Hepatic stellate cell (primary cell): ENCODE data around the gene ABCC1.
A peak's percentile ranks its signal among the peaks of the same experiment; 100 is the strongest.

Source experiments
- DNase-seq: peaks from one replicate; pipeline ENCODE4 v3.0.0; 2011; ENCODE audit warnings: low spot score

Gene ABCC1

GRCh38 chr16:15993946-15994665 lies 44.7 kb downstream of the ABCC1 start:
- DNase-seq, result no peak

GRCh38 chr16:15996432-15997109 lies 47.2 kb downstream of the ABCC1 start:
- DNase-seq, result peak; percentile 78

- no peak for DNase-seq
Observed at GRCh38 chr16:16000685-16001084, 51.3 kb downstream of the ABCC1 start.

- no peak for DNase-seq
Observed at GRCh38 chr16:16001596-16002255, 52.3 kb downstream of the ABCC1 start.

GRCh38 chr16:16003719-16004313 lies 54.4 kb downstream of the ABCC1 start:
- no peak for DNase-seq

GRCh38 chr16:16004314-16004749 lies 54.9 kb downstream of the ABCC1 start:
- DNase-seq, result peak; percentile 83

GRCh38 chr16:16005721-16006120 lies 56.3 kb downstream of the ABCC1 start:
- no peak for DNase-seq

- DNase-seq, result no peak
Observed at GRCh38 chr16:16006650-16007049, 57.2 kb downstream of the ABCC1 start.

- DNase-seq, result no peak
Observed at GRCh38 chr16:16007743-16008111, 58.3 kb downstream of the ABCC1 start.

- DNase-seq, result no peak
Observed at GRCh38 chr16:16008666-16009065, 59.2 kb downstream of the ABCC1 start.

- DNase-seq, result no peak
Observed at GRCh38 chr16:16009401-16009800, 60.0 kb downstream of the ABCC1 start.

- no peak for DNase-seq
Observed at GRCh38 chr16:16010194-16010593, 60.8 kb downstream of the ABCC1 start.

- DNase-seq, result no peak
Observed at GRCh38 chr16:16012144-16012543, 62.7 kb downstream of the ABCC1 start.

GRCh38 chr16:16013812-16014211 lies 64.4 kb downstream of the ABCC1 start:
- no peak for DNase-seq

GRCh38 chr16:16014329-16015224 lies 65.2 kb downstream of the ABCC1 start:
- DNase-seq, result peak; percentile 75

- no peak for DNase-seq
Observed at GRCh38 chr16:16015849-16016248, 66.4 kb downstream of the ABCC1 start.

- no peak for DNase-seq
Observed at GRCh38 chr16:16016388-16016964, 67.1 kb downstream of the ABCC1 start.

GRCh38 chr16:16017812-16018211 lies 68.4 kb downstream of the ABCC1 start:
- no peak for DNase-seq

- DNase-seq, result no peak
Observed at GRCh38 chr16:16018705-16019104, 69.3 kb downstream of the ABCC1 start.

GRCh38 chr16:16019488-16019887 lies 70.1 kb downstream of the ABCC1 start:
- peak; percentile 89 for DNase-seq

- no peak for DNase-seq
Observed at GRCh38 chr16:16020291-16020690, 70.9 kb downstream of the ABCC1 start.
